ENCODE measurements around the gene SMIM31.
A peak's percentile ranks its signal among the peaks of the same experiment; 100 is the strongest.

Gene SMIM31

DNA sequence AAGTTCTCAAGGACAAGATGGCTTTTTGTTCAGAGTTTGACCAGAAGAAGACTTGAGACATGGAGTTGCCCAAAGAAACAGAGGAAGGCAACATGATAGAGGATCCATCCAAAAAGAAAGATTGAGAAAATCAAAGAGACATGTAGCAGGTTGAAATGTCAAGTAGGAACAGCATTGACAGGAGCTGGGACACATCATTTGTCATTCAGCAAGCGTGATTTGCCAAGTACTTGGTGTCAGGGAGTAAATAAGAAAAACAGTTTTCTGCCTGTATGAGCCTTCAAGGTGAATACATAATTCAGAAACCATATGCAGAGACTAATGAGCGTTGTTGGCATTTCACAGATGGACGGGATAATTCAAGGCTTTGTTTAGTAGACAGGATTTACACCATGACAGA, 11.2 kb downstream of the SMIM31 start:
- no peak for DNase-seq (ENCODE audit: low read depth)
- no peak overlapping the region for H3K4me3 ChIP-seq (replicated peaks; ENCODE audit: low read depth, low read length)
- no peak for TF ChIP-seq CTCF (IDR thresholded peaks at IDR 0.05; ENCODE audit: low read length, missing control alignments)

DNA sequence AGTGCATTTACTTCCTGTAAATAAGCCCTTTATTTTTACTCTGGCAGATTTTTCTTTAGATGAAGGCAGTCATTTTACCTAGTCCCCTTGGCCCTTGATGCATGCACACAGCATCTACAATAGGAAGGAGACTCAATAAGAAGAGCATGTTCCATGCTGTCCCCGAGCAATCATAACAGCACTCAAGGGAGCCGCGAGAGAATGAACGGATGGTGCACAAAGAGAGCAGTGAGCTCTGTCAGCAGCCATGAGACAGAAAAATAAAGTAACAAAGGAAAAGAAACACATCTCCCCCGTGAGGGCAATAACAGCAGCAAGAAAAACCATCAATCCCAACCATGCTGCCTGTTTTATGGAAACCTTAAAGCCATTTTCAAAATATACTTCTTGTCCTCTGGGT, 11.9 kb downstream of the SMIM31 start:
- TF ChIP-seq CTCF (IDR thresholded peaks at IDR 0.05; ENCODE audit: low read length, missing control alignments), result no peak
- no peak for DNase-seq (ENCODE audit: low read depth)
- no peak overlapping the region for H3K4me3 ChIP-seq (replicated peaks; ENCODE audit: low read depth, low read length)

DNA sequence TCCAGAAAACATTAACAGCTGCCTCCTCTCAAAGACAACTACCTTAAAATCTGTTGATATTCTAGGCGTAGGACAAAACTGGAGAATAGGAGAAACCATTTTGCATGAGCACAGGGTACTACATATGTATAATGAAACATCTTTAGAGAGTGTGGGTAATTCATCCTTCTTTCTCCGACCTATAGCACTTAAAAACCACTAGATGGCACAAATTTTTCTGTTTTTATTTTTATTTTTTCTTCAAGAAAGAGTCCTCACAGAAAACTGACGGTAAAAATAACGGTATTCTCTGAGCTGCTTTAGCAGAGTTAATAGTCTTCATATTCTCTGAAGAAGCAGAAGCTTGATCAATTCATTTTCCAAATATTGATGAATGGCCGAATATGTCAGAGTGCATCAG, 14.6 kb downstream of the SMIM31 start:
- peak; percentile 18 for DNase-seq (ENCODE audit: low read depth)
- H3K4me3 ChIP-seq (replicated peaks; ENCODE audit: low read depth, low read length), result no peak overlapping the region
- TF ChIP-seq CTCF (IDR thresholded peaks at IDR 0.05; ENCODE audit: low read length, missing control alignments), result peak; percentile 51

- DNase-seq (ENCODE audit: low read depth), result no peak
- TF ChIP-seq CTCF (IDR thresholded peaks at IDR 0.05; ENCODE audit: low read length, missing control alignments), result no peak
- H3K4me3 ChIP-seq (replicated peaks; ENCODE audit: low read depth, low read length), result no peak overlapping the region
Observed at GRCh38 chr4:164770010-164770724, 16.2 kb downstream of the SMIM31 start.

GRCh38 chr4:164771088-164771487, 17.2 kb downstream of the SMIM31 start:
- no peak for TF ChIP-seq CTCF (IDR thresholded peaks at IDR 0.05; ENCODE audit: low read length, missing control alignments)
- no peak overlapping the region for H3K4me3 ChIP-seq (replicated peaks; ENCODE audit: low read depth, low read length)
- DNase-seq (ENCODE audit: low read depth), result no peak

DNA sequence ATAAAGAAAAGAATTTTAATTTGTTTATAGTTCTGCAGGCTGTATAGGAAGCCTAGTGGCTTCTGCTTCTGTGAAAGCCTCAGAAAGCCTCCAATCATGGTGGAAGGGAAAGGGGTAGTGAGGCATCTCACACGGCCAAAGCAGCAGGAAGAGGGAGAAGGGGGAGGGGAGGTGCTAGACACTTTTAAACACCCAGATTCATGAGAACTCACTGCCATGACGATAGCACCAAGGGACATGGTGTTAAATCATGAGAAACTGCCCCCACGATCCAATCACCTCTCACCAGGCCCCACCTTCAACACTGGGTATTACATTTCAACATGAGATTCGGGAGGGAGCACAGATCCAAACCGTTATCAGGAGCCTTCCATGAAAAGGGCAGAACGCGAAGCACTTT, 18.1 kb downstream of the SMIM31 start:
- TF ChIP-seq CTCF (IDR thresholded peaks at IDR 0.05; ENCODE audit: low read length, missing control alignments), result no peak
- no peak for DNase-seq (ENCODE audit: low read depth)
- no peak overlapping the region for H3K4me3 ChIP-seq (replicated peaks; ENCODE audit: low read depth, low read length)

DNA sequence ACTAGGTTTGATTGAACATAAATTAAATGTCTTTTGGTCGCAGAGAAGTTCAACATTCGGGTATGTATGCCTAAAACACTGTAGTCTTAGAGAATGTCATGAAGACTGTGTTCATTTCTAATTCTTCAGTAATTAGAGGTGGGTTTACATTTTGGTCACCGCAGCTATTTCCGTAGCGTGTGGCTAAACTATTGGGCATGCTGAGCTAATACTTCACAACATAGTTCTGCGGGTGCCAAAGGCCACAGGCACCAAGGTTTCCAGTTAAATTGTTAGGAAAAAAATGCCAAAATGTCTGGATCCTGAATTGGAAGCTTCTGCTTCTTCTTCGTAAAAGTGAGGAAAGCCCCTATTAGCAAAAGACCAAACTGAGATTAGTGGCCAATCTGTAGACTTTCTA, 25.1 kb downstream of the SMIM31 start:
- TF ChIP-seq CTCF (IDR thresholded peaks at IDR 0.05; ENCODE audit: low read length, missing control alignments), result no peak
- no peak for DNase-seq (ENCODE audit: low read depth)
- H3K4me3 ChIP-seq (replicated peaks; ENCODE audit: low read depth, low read length), result no peak overlapping the region

Data from fibroblast of pulmonary artery (primary cell).